Activated CD8-positive, alpha-beta T cell treated with anti-CD3 and anti-CD28 coated beads for 36 hours (primary cell): ENCODE measurements around the gene CHTOP. TPM values are rescaled to one million over a fixed set of nuclear protein-coding genes. Genes with fewer than 3 reads are reported as not detected.

Experiments used
- ATAC-seq: fragments of 200-7000 bp; cut with Tn5 transposase; one replicate; pipeline ENCODE4 v1.10.0; 2021; ENCODE audit warnings: mild to moderate bottlenecking, moderate library complexity
- CTCF ChIA-PET: fragments of 350-600 bp; sonication (Branson Sonifier 250); formaldehyde crosslinking; loops from one replicate; lab custom pipeline; 2021; ENCODE audit warnings: antibody characterized with exemption; lab: Charles Lee
- POLR2A ChIA-PET: fragments of 350-600 bp; sonication (Branson Sonifier 250); formaldehyde crosslinking; loops from one replicate; lab custom pipeline; 2021; ENCODE audit warnings: antibody characterized with exemption; lab: Charles Lee
- DNase-seq: peaks from one replicate; pipeline ENCODE4 v3.0.0-alpha.2; 2020
- H3K27ac Mint-ChIP-seq: one replicate; pipeline ENCODE4 v1.8.0; 2021; ENCODE audit warnings: mild to moderate bottlenecking, mixed read lengths
- H3K27me3 Mint-ChIP-seq: one replicate; pipeline ENCODE4 v1.8.0; 2021; ENCODE audit warnings: mixed read lengths
- H3K36me3 Mint-ChIP-seq: one replicate; pipeline ENCODE4 v1.8.0; 2021; ENCODE audit warnings: low read depth, mixed read lengths
- H3K4me1 Mint-ChIP-seq: one replicate; pipeline ENCODE4 v1.8.0; 2021; ENCODE audit warnings: low read depth, mixed read lengths
- H3K4me3 Mint-ChIP-seq: one replicate; pipeline ENCODE4 v1.8.0; 2021; ENCODE audit warnings: mild to moderate bottlenecking, moderate library complexity, mixed read lengths
- H3K9me3 Mint-ChIP-seq: one replicate; pipeline ENCODE4 v1.8.0; 2021; ENCODE audit warnings: mixed read lengths
- intact Hi-C: fragments of 100-400 bp; cut with micrococcal nuclease; formaldehyde crosslinking; loops from one replicate; pipeline ENCODE4 v1.10.0; 2022
- total RNA-seq, 2 experiments: library from RNA; stranded (reverse); gene quantifications; one replicate each; pipeline ENCODE4 v1.2.3, GENCODE V29; 2021
- TF ChIP-seq, protein P1 (sequence below): fragments of 200-600 bp; IDR thresholded peaks from one replicate; pipeline ENCODE4 v1.8.0; 2022; ENCODE audit warnings: antibody characterized with exemption, mild to moderate bottlenecking

CHTOP gene
- total RNA-seq, 2 experiments from 2014 or later = 76.8 to 83.2 TPM

DNA sequence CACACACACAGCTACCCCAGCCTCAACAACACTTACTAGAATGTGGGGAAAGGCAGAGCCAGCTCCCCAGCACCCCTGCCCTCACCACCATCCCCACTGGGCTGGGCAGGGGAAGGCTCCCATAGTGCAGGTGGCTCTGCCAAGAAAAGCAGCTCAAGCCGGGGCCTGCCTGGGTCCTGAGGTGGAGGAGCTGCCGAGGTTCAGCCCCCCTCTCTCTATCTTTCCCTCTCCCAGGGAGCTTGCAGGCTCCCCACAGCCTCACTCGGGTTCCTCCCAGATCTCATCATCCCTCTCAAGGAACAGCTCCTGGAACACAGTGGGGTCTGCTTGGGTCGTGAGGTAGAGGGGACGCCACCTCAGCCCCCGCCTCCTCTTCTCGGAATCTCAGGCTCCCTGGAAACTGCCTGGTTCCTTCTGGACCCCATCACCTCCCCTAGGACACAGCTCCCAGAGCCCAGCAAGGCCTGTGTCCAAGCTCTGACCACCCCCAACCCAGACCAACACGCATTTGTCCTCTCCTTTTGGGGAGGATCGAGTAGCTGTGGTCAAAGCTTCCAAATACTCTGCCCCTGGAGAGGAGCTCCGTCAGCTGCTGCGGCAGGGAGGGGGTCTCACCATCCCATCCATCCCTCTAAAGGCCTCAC lies 21.6 kb upstream of the CHTOP start:
- intact Hi-C loops = no loop called here
- ChIA-PET POLR2A (no interaction called here), CTCF (interaction anchor here (0.9 kb wide), 1 partner anchor 41 kb away, joined by 4 read pairs; no protein-coding TSS in a partner anchor)
- H3K4me3 Mint-ChIP-seq = no peak overlapping the region
- ATAC-seq = no peak
- H3K27me3 Mint-ChIP-seq = no peaks in the 10 kb centered on the region
- no peak for DNase-seq
- no peaks in the 10 kb centered on the region for H3K9me3 Mint-ChIP-seq
- H3K27ac Mint-ChIP-seq = no peak overlapping the region
- peaks cover 5% of the 10 kb centered on the region for H3K4me1 Mint-ChIP-seq
- H3K36me3 Mint-ChIP-seq = no peaks in the 10 kb centered on the region
- TF ChIP-seq, protein P1, sequence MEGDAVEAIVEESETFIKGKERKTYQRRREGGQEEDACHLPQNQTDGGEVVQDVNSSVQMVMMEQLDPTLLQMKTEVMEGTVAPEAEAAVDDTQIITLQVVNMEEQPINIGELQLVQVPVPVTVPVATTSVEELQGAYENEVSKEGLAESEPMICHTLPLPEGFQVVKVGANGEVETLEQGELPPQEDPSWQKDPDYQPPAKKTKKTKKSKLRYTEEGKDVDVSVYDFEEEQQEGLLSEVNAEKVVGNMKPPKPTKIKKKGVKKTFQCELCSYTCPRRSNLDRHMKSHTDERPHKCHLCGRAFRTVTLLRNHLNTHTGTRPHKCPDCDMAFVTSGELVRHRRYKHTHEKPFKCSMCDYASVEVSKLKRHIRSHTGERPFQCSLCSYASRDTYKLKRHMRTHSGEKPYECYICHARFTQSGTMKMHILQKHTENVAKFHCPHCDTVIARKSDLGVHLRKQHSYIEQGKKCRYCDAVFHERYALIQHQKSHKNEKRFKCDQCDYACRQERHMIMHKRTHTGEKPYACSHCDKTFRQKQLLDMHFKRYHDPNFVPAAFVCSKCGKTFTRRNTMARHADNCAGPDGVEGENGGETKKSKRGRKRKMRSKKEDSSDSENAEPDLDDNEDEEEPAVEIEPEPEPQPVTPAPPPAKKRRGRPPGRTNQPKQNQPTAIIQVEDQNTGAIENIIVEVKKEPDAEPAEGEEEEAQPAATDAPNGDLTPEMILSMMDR = no peak

DNA sequence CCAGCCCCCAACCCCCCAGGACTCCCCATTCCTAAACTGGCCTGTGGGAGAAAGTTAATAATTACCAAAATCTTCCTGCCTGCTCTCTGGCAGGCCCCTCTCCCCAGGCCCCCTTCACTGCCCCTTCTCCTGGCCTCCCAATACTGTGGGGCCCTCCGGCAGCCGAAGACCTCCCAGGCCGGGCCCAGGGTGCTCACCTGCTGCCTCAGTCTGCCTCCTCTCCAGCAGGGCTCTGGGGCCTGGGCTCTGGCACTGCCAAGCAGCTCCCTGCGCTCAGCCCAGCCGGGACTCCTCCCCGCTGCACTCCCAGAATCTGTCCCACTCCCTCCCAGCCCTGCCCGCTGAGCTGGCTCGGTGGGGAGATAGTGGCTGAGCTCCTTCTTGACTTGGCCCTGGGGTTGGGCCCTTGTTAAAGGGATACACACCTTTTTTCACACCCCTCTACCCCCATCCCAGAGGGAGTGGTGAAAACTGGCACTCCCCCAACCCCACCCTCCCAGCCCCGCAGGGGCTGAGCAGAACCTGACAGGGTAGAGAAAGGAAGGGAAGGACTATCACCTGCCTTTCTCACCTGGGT lies 21.0 kb upstream of the CHTOP start, which contains the start of gene S100A16:
Gene S100A16, minus strand, starts transcription at position 383 of the 577 bp plus-strand sequence. CDS start 4,986 bp downstream, outside the sequence.
- peaks cover 5% of the 10 kb centered on the region for H3K4me1 Mint-ChIP-seq
- TF ChIP-seq, protein P1 = no peak
- ChIA-PET CTCF (interaction anchor here (8.0 kb wide), 1 partner anchor 102 kb away, joined by 88 read pairs; no protein-coding TSS in a partner anchor), POLR2A (no interaction called here)
- no peaks in the 10 kb centered on the region for H3K9me3 Mint-ChIP-seq
- intact Hi-C loops = no loop called here
- no peaks in the 10 kb centered on the region for H3K36me3 Mint-ChIP-seq
- H3K27me3 Mint-ChIP-seq = no peaks in the 10 kb centered on the region
- no peak within 1 kb of the TSS for H3K27ac Mint-ChIP-seq
- DNase-seq (no peak), ATAC-seq (no peak)
- H3K4me3 Mint-ChIP-seq = no peak within 1 kb of the TSS

DNA sequence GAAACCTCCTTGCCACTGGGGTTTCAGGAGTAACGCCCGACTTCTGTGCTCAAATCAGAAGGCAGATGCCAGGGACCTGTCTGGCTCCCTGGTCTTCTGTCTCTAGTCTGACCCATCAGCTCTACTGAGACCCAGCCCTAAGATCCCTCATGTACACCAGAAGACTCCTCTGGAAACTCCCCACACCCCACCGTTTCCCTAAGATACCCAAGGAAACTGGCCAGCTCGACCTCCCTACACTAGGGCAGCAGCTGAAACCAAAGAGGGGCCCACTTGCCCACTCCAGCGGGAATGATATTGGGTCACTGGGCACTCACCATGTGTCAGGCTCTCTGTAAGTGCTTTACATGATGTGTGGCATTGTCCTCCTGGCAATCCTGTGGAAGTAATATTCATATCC lies 20.5 kb upstream of the CHTOP start:
- ChIA-PET POLR2A (no interaction called here), CTCF (interaction anchor here (1.1 to 8.0 kb wide), 5 partner anchors 9 to 260 kb away, joined by 3 to 88 read pairs (median 3); no protein-coding TSS in a partner anchor)
- Mint-ChIP-seq H3K4me3 (no peak overlapping the region), H3K27me3 (no peaks in the 10 kb centered on the region), H3K4me1 (peaks cover 5% of the 10 kb centered on the region), H3K9me3 (no peaks in the 10 kb centered on the region), H3K36me3 (no peaks in the 10 kb centered on the region), H3K27ac (no peak overlapping the region)
- intact Hi-C loops = no loop called here
- TF ChIP-seq, protein P1 = no peak
- DNase-seq = no peak
- ATAC-seq = no peak

DNA sequence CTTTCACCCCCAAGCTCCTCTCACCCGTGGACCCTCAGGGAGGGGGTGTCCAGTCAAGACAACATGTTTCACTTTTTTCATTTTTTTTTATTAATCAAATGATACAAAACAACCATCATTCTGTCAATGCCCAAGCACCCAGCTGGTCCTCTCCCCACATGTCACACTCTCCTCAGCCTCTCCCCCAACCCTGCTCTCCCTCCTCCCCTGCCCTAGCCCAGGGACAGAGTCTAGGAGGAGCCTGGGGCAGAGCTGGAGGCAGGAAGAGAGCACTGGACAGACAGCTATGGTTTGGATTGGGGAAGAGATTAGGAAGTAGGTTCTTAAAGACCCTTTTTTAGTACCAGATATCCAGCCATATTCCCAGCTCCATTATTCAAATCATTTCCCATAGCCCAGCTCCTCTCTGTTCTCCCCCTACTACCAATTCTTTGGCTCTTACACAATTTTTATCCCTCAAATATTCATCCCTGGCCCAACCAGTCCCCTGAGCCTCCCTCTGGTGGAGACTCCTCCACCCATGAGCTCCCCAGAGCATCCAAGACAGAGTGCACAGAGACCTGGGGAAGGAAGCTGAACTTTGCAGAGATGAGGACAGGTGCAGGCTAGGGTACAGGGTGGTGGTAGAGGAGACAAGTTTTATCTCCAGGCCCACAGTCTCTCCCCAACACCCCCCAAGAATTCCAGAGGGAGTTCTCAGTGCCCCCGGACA lies 19.5 kb upstream of the CHTOP start:
- Mint-ChIP-seq H3K27ac (no peak overlapping the region), H3K4me1 (peaks cover 5% of the 10 kb centered on the region), H3K9me3 (no peaks in the 10 kb centered on the region), H3K4me3 (no peak overlapping the region), H3K36me3 (no peaks in the 10 kb centered on the region), H3K27me3 (no peaks in the 10 kb centered on the region)
- TF ChIP-seq, protein P1 = no peak
- no peak for ATAC-seq
- CTCF ChIA-PET = interaction anchor here (0.9 to 8.0 kb wide), 8 partner anchors 10 to 261 kb away, joined by 3 to 88 read pairs (median 4); partner anchors contain the start of genes NPR1, S100A1 and S100A13
- POLR2A ChIA-PET = interaction anchor here (1.2 kb wide), 1 partner anchor 82 kb away, joined by 3 read pairs; no protein-coding TSS in a partner anchor
- no peak for DNase-seq
- intact Hi-C loops = no loop called here
